Central memory CD8-positive, alpha-beta T cell (primary cell): Measurements from ENCODE around the gene TOMM70.
"Not testable (repeated sequence)": the region's sequence is repeated elsewhere in the genome, so short reads cannot be mapped to it uniquely, and the experiment has no call there.

Source experiments
- ATAC-seq: fragments of 150-1000 bp; cut with Tn5 transposase; replicated peaks from 2 replicates; pipeline ENCODE4 v1.10.0; 2022; ENCODE audit warnings: mild to moderate bottlenecking, moderate FRiP score, moderate number of reproducible peaks; ENCODE audit not compliant: poor library complexity, severe bottlenecking; ENCODE audit errors: extremely low read depth
- DNase-seq, 2 donors: peaks; one replicate each; pipeline ENCODE4 v3.0.0; 2021; ENCODE audit warnings: low spot score in 2 of 2
- H3K27ac Mint-ChIP-seq: one replicate; pipeline ENCODE4 v1.8.0; 2022; ENCODE audit warnings: low read depth, mild to moderate bottlenecking, moderate library complexity, mixed read lengths
- H3K27me3 Mint-ChIP-seq: one replicate; pipeline ENCODE4 v1.8.0; 2022; ENCODE audit warnings: mixed read lengths
- H3K36me3 Mint-ChIP-seq: one replicate; pipeline ENCODE4 v1.8.0; 2022; ENCODE audit warnings: mild to moderate bottlenecking, moderate library complexity, mixed read lengths; ENCODE audit not compliant: insufficient read depth
- H3K4me1 Mint-ChIP-seq: one replicate; pipeline ENCODE4 v1.8.0; 2022; ENCODE audit warnings: mixed read lengths
- H3K4me3 Mint-ChIP-seq: one replicate; pipeline ENCODE4 v1.8.0; 2022; ENCODE audit warnings: mild to moderate bottlenecking, moderate library complexity, mixed read lengths
- H3K9me3 Mint-ChIP-seq: one replicate; pipeline ENCODE4 v1.8.0; 2022; ENCODE audit warnings: mixed read lengths

TOMM70 gene

DNA sequence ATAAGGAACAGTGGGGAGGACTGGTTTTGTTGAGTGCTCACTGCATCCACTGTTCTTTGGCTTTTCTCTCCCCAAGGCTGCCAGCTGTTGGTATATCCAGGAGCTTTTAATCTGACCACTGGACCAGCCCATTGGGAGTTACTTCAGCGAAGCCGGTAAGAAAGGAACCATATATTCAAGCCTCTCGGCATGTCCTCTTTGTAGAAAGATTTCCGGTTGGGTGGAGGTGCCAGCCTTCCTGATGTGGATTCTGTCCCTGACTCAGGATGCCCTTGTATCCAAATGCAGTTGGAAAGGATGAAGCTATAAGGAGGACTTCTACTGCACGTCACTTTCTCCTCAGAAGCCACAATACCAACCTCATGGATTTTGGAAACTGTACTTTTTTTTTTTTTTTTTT, 52.2 kb downstream of the TOMM70 start:
- ATAC-seq: no peak
- no peak for DNase-seq
- H3K9me3 Mint-ChIP-seq: no peaks in the 10 kb centered on the region
- H3K27me3 Mint-ChIP-seq: no peaks in the 10 kb centered on the region
- H3K4me1 Mint-ChIP-seq: no peaks in the 10 kb centered on the region
- H3K4me3 Mint-ChIP-seq: no peak overlapping the region
- peaks cover 37% of the 10 kb centered on the region for H3K36me3 Mint-ChIP-seq
- no peak overlapping the region for H3K27ac Mint-ChIP-seq

GRCh38 chr3:100340527-100340926, 60.4 kb downstream of the TOMM70 start:
- no peak overlapping the region for H3K27ac Mint-ChIP-seq
- DNase-seq: no peak
- no peaks in the 10 kb centered on the region for H3K9me3 Mint-ChIP-seq
- H3K27me3 Mint-ChIP-seq: no peaks in the 10 kb centered on the region
- H3K4me3 Mint-ChIP-seq: no peak overlapping the region
- peaks cover 11% of the 10 kb centered on the region for H3K4me1 Mint-ChIP-seq
- ATAC-seq: no peak
- H3K36me3 Mint-ChIP-seq: peaks cover 30% of the 10 kb centered on the region

- Mint-ChIP-seq H3K9me3 (no peaks in the 10 kb centered on the region), H3K4me1 (peaks cover 19% of the 10 kb centered on the region)
These were observed 61.1 kb downstream of the TOMM70 start for GRCh38 chr3:100339786-100340185.

GRCh38 chr3:100338911-100339310, 62.0 kb downstream of the TOMM70 start:
- no peak for ATAC-seq
- no peak overlapping the region for H3K27ac Mint-ChIP-seq

More at GRCh38 chr3:100339786-100340185, 61.1 kb downstream of the TOMM70 start:
- H3K27me3 Mint-ChIP-seq: no peaks in the 10 kb centered on the region
- DNase-seq (no peak), ATAC-seq (no peak)
- H3K27ac Mint-ChIP-seq: no peak overlapping the region
- H3K4me3 Mint-ChIP-seq: no peak overlapping the region
- peaks cover 30% of the 10 kb centered on the region for H3K36me3 Mint-ChIP-seq

DNA sequence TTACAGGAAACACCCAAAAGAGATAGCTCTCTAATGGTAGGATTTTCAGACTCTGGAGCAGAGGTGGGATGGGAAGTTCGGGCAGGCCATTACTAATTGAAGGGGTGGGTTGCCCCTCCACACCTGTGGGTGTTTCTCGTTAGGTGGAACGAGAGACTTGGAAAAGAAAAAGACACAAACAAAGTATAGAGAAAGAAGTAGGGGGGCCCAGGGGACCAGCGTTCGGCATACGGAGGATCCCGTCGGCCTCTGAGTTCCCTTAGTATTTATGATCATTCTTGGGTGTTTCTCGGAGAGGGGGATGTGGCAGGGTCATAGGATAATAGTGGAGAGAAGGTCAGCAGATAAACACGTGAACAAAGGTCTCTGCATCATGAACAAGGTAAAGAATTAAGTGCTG, 64.7 kb downstream of the TOMM70 start:
- not testable (repeated sequence) for H3K4me3 Mint-ChIP-seq, H3K9me3 Mint-ChIP-seq, DNase-seq, H3K27me3 Mint-ChIP-seq, ATAC-seq
- H3K4me1 Mint-ChIP-seq: peaks cover 19% of the 10 kb centered on the region
- H3K36me3 Mint-ChIP-seq: peaks cover 13% of the 10 kb centered on the region
- H3K27ac Mint-ChIP-seq: peak overlapping the region; percentile 92

More at GRCh38 chr3:100338911-100339310, 62.0 kb downstream of the TOMM70 start:
- peaks cover 19% of the 10 kb centered on the region for H3K4me1 Mint-ChIP-seq
- H3K9me3 Mint-ChIP-seq: no peaks in the 10 kb centered on the region
- peaks cover 30% of the 10 kb centered on the region for H3K36me3 Mint-ChIP-seq
- DNase-seq: no peak
- H3K27me3 Mint-ChIP-seq: no peaks in the 10 kb centered on the region
- H3K4me3 Mint-ChIP-seq: no peak overlapping the region

DNA sequence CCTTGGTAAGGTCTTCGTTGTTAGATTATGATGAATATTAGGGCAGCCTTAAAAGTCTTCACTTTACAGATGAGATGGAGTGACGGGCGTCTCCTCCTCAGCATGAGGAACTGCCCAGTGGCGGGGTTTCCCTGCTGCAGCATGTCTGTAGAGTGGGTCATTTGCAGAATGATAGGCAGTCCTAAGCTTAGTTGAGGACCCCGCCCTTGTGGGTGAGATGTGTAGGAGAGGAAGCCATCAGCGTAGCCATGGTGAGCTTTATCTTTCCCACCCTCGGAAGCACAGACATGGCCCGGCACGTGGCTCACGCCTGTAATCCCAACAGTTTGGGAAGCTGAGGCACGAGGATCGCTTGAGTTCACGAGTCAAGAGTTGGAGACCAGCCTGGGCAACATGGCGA, 65.5 kb downstream of the TOMM70 start:
- DNase-seq (no peak), ATAC-seq (no peak)
- Mint-ChIP-seq H3K27me3 (no peaks in the 10 kb centered on the region), H3K4me3 (peak overlapping the region; percentile 89), H3K36me3 (peaks cover 6% of the 10 kb centered on the region), H3K4me1 (peaks cover 19% of the 10 kb centered on the region), H3K27ac (peak overlapping the region; percentile 92), H3K9me3 (no peaks in the 10 kb centered on the region)

- Mint-ChIP-seq H3K27me3 (no peaks in the 10 kb centered on the region), H3K4me1 (peaks cover 19% of the 10 kb centered on the region), H3K9me3 (no peaks in the 10 kb centered on the region), H3K4me3 (peak within 1 kb of the TSS; percentile 89), H3K27ac (peak within 1 kb of the TSS; percentile 92), H3K36me3 (peaks cover 5% of the 10 kb centered on the region)
- DNase-seq: peak; percentile 45 to 55
- ATAC-seq: peak; percentile 92
These were observed 66.2 kb downstream of the TOMM70 start, which contains the start of gene NIT2 for GRCh38 chr3:100334488-100335351. Gene NIT2 (plus strand): TSS chr3:100334757. CDS start chr3:100334792, 35 bp downstream.

DNA sequence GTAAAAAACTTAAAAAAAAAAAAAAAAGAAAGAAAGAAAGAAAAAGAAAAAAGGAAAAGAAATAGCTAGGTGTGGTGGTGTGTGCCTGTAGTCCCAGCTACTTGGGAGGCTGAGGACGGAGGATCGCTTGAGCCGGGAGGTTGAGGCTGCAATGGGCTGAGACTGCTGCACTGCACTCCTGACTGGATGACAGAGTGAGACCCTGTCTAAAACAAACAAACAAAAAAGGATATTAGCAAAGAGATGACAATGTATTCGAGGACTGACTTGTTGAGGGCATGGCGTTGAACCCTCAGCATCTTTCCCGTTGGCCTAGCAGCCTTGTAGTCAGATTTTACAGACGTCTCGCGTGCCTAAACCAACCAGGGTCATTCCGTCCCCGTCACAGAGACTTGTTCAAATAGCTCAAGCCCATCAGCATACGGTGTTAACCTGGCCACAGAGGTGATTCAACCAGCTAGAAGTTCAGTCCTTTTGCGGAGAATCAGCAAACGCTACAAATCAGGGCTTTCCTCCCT, 66.9 kb downstream of the TOMM70 start:
- H3K27ac Mint-ChIP-seq: peak overlapping the region; percentile 70
- H3K36me3 Mint-ChIP-seq: no peaks in the 10 kb centered on the region
- no peak for ATAC-seq
- peaks cover 19% of the 10 kb centered on the region for H3K4me1 Mint-ChIP-seq
- H3K9me3 Mint-ChIP-seq: no peaks in the 10 kb centered on the region
- H3K27me3 Mint-ChIP-seq: no peaks in the 10 kb centered on the region
- peak overlapping the region; percentile 89 for H3K4me3 Mint-ChIP-seq
- DNase-seq: no peak

DNA sequence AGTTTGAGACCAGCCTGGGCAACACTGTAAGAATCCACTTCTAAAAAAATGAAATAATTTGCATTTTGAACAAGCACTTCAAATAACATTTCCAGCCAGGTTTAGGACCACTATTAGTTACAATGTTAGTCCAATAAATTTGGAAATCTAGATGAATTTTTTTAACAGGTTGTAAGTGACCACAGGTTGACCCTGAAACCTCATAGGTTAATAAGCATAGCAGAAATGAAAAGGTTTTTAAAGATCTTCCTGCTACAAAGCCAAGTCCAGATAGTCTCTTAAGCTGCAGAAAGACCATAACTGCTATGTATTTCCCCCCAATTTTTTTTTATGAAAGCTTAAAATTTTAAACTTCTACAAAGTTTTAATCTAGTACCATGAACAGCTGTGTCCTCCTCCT, 67.8 kb downstream of the TOMM70 start:
- no peak for ATAC-seq
- DNase-seq: no peak
- Mint-ChIP-seq H3K9me3 (no peaks in the 10 kb centered on the region), H3K36me3 (no peaks in the 10 kb centered on the region), H3K4me3 (no peak overlapping the region), H3K27ac (peak overlapping the region; percentile 70), H3K4me1 (peaks cover 15% of the 10 kb centered on the region), H3K27me3 (no peaks in the 10 kb centered on the region)

GRCh38 chr3:100331660-100332059, 69.2 kb downstream of the TOMM70 start:
- Mint-ChIP-seq H3K9me3 (no peaks in the 10 kb centered on the region), H3K4me1 (peaks cover 15% of the 10 kb centered on the region), H3K27ac (no peak overlapping the region), H3K27me3 (no peaks in the 10 kb centered on the region), H3K4me3 (no peak overlapping the region), H3K36me3 (peaks cover 5% of the 10 kb centered on the region)
- DNase-seq (no peak), ATAC-seq (no peak)

GRCh38 chr3:100330651-100331050, 70.2 kb downstream of the TOMM70 start:
- ATAC-seq (no peak), DNase-seq (no peak)
- Mint-ChIP-seq H3K36me3 (peaks cover 8% of the 10 kb centered on the region), H3K4me1 (peaks cover 9% of the 10 kb centered on the region), H3K27me3 (no peaks in the 10 kb centered on the region), H3K27ac (no peak overlapping the region), H3K9me3 (no peaks in the 10 kb centered on the region), H3K4me3 (no peak overlapping the region)

DNA sequence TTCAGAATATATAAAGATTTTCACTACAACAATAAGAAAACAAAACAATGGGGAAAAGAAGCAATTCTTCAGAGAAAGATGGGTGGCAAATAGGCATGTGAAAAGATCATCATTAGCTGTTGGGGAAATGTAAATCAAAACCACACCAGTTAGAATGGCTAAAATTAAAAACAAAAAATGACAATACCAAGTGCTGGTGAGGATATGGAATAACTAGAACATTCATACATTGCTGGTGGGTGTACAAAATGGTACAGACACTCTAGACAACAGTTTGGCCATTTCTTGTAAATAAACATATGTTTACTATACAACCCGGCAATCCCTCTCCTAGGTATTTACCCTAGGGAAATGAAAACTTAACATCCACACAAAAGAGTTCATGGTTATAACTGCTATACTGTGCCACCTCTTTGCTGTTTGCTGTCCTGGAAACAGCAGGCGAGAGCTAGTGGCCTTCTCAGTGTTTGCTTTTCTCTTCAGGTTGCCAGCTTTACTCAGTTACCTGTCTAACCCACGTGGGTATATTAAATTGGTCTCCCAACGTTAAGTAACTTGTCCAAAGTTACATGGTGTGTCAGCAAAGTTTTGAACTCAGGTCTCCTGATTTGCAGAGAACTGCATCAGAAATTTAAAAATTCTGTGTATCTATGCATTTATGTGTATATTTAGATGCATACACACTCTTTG, 70.9 kb downstream of the TOMM70 start:
- H3K4me3 Mint-ChIP-seq: no peak overlapping the region
- peaks cover 9% of the 10 kb centered on the region for H3K36me3 Mint-ChIP-seq
- ATAC-seq (no peak), DNase-seq (no peak)
- no peaks in the 10 kb centered on the region for H3K9me3 Mint-ChIP-seq
- no peak overlapping the region for H3K27ac Mint-ChIP-seq
- H3K27me3 Mint-ChIP-seq: no peaks in the 10 kb centered on the region
- H3K4me1 Mint-ChIP-seq: peaks cover 2% of the 10 kb centered on the region
